ENCODE data around the gene PTX3.

The PTX3 gene

GRCh38 chr3:157436583-157437291 lies at the start of gene PTX3:
PTX3 (plus strand) TSS chr3:157436850; CDS start chr3:157436934, 84 bp downstream.
- DNase-seq (ENCODE audit: low read depth in 2 of 2) = no peak

- DNase-seq (ENCODE audit: low read depth in 2 of 2) = no peak
Measured at GRCh38 chr3:157387708-157388435, 48.8 kb upstream of the PTX3 start.

DNA sequence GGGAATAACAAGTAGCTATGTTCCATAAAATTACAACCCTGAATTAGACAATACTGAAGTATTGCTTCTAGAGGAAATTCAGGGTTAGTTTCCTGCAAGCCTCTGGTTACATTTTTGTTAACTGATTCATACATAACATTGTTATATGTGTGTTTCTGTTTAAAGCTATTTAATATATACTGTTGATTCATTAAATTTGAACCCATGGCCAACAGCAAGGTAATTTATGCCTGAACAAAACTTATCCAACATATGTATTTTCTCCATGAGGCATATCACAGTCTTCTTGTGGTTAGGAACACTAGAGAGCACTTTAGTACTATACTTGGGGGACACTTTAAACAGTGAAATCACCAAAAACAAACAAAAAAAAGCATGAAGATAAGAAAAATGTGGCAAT lies 47.7 kb upstream of the PTX3 start:
- no peak for DNase-seq (ENCODE audit: low read depth in 2 of 2)

DNA sequence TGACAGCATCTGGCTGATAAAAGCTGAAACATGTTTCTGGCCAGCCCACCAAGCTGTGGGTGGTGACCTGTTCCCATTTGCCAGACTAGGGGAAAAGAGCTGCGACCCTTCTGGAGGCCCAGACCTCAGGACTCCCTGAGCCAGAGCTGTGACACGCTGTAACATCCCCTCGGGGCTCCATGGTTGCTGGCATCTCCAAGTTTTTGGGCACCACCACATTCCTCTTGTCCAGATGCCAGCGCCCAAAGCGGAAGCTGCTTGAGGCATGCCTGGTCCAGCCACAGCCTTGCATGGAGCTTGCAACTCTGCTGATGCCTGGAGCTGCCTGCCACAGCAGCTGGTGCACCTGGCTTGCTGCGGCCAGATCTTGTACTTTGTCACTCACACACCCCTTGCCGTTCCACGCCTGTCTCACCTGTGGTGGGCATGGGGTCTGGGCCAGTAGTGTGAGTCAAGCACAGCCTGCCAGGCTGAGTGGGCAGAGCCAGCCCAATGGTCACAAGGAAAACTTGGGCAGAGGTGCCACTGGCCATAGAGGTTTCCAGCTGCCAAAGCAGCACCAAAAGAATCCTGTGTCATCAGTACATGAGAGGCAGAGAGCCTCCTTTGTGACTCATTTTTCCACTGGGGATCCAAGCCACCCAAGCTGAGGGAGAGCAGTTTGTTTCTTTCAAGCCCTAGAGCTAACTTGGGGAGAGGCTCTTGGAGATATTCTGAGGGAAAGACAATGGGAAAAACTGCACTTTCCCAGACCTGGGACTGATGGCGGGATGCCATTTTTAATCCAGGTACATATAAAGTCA lies 45.7 kb upstream of the PTX3 start:
- DNase-seq (ENCODE audit: low read depth in 2 of 2) = no peak

- DNase-seq (ENCODE audit: low read depth in 2 of 2) = no peak
Measured at GRCh38 chr3:157392104-157392503, 44.5 kb upstream of the PTX3 start.

DNA sequence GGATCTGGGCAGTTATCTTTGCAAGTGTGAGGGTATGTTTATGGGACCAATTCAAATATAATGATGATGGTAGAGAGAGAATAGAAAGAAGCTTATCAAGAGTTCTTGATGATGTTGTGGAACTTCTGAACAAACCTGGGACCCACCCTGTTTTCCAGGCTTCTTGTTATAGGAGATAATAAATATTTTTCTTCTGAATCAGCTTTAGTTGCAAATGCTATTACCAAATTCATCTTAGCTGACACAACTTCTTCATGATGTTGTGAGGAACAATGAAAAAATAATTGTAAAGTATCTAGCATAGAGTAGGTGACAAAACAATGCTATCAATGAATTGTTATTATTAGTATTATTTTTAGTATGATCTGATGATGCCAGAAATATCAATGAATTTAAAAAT lies 43.5 kb upstream of the PTX3 start:
- no peak for DNase-seq (ENCODE audit: low read depth in 2 of 2)

- DNase-seq (ENCODE audit: low read depth in 2 of 2) = no peak
Measured at GRCh38 chr3:157394411-157394810, 42.2 kb upstream of the PTX3 start.

GRCh38 chr3:157398598-157398997 lies 38.1 kb upstream of the PTX3 start:
- DNase-seq (ENCODE audit: low read depth in 2 of 2) = no peak

DNA sequence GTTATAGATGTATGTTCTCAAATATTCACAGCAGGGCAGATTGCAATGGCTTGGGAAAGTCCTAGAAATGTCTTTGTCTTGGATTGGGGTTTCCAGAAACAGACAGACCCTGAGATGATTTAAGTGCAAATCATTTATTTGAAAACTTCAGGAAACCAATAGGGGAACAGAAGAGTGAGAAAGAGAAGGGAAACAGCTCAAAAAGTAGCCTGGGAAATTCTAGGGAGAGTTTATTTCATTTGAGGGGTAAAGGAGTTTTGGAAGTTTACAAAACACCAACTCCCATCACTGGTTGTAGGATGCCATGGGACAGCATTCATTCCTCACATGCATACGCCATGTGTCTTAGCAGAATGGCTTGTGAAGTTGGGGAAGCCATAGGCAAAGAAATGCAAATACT lies 32.3 kb upstream of the PTX3 start:
- DNase-seq (ENCODE audit: low read depth in 2 of 2) = no peak

- DNase-seq (ENCODE audit: low read depth in 2 of 2) = no peak
Measured at GRCh38 chr3:157405457-157405856, 31.2 kb upstream of the PTX3 start.

DNA sequence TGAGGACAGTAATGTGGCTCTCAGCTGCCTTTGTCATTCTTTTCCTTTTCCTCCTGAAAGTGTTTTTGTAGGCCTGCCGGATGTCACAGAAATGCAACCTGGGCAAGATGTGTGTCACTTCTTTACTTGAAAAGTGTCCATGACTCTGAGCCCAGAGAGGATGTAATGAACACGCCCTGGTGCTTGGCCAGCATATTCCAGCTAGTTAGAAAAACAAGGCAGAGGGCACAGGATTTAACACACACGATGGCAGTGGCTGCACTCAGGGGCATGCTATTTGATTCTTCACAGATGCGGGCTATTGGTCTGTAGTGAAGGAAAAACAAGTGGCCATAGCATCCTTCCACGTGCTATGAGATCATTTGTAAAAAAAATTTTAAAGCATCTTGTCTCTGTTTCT lies 30.3 kb upstream of the PTX3 start:
- DNase-seq (ENCODE audit: low read depth in 2 of 2) = no peak

- no peak for DNase-seq (ENCODE audit: low read depth in 2 of 2)
Measured at GRCh38 chr3:157407769-157408168, 28.9 kb upstream of the PTX3 start.

DNA sequence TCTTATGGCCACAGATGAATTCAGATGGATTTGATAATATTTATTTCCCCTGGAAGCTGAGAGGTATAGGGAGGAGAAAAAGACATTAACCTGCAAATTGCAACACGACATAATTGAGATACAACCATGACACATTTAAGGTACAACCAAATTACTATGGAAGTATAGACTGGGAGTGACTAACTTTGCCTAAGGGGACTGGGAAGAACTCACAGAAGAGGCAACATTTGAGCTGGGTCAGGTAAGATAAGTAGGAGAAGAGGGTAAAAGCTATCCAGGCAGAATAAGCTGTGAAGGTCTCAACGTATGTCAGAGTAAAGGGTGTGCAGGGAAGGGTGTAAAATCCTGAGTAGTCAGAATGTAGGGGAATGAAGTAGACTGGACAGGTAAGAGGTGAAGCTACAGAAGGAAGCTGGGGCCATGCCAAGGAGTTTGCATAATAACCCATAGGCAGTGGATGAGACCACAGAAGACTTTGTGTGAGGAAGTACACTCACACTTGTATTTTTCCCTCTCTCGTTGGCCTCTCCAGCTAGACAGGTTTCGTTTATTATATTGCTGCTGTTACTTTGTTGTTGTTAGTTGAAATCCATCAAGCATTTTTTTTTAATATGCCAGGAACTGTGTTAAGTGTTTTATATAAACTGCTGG lies 28.0 kb upstream of the PTX3 start:
- DNase-seq (ENCODE audit: low read depth in 2 of 2) = no peak

DNA sequence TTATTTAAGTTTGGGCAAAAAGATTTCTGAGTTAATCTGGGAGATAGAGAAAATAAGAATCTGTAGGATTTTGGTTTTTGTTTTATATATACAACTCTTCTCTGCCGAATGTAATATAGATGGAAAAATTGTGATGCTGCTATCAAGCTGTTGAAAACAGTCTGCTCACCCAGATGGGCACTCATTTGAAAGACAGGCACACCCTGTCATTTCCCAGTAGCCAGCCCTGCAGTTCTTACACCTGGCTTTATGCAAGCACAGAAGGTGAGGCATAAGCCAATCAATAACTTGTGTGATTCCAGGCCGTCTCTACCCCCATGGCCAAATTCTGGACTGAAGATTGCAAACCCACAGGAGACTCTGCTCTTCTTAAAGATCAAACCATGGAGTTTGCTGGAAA lies 27.1 kb upstream of the PTX3 start:
- DNase-seq (ENCODE audit: low read depth in 2 of 2) = no peak

GRCh38 chr3:157410945-157411344 lies 25.7 kb upstream of the PTX3 start:
- no peak for DNase-seq (ENCODE audit: low read depth in 2 of 2)

DNA sequence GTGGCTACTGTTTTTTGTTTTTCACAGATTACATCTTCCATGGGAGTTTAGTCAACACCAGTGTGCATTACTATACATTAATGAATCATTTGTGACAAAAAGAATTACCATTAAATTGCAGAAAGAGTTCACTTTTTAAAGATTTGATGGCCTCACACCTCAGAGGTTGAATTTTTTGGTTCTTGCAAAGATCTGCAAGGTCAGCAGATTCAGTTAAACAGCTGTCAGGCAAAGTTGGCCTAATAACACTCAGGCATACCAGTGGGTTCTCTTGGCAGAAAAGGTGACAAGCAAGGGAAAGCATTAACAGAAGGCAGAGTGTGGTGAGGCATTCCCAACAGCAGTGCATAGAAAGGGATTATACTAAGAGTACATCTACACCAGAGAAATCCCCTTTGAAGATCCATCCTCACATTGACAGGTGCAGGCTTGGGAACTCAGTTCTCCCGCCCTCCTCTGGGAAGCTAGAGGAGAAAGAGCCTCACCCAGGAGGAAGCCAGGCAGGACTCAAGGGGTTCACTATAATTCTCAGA lies 24.3 kb upstream of the PTX3 start:
- DNase-seq (ENCODE audit: low read depth in 2 of 2) = no peak

GRCh38 chr3:157414861-157415260 lies 21.8 kb upstream of the PTX3 start:
- DNase-seq (ENCODE audit: low read depth in 2 of 2) = no peak

- no peak for DNase-seq (ENCODE audit: low read depth in 2 of 2)
Measured at GRCh38 chr3:157416347-157417087, 20.1 kb upstream of the PTX3 start.

- no peak for DNase-seq (ENCODE audit: low read depth in 2 of 2)
Measured at GRCh38 chr3:157417247-157417646, 19.4 kb upstream of the PTX3 start.

DNA sequence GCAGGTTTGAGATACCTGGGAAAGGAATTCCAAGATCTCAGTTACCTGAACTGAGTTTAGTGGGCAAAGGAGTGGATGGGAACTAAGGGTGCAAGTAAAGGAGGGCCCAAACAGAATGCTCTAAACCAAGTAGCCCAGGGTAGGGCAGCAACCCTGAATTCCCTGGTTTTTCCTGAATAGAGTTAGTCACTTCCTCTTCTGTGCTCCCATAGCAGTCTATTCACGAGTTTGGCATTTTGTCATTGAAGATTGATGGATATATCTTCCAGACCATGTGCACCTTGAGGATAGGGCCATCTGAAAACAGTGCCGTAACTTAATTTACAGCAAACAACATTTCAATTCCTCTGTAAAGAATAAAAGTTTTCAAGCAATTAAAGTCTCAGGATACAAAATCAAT lies 18.5 kb upstream of the PTX3 start:
- DNase-seq (ENCODE audit: low read depth in 2 of 2) = no peak

DNA sequence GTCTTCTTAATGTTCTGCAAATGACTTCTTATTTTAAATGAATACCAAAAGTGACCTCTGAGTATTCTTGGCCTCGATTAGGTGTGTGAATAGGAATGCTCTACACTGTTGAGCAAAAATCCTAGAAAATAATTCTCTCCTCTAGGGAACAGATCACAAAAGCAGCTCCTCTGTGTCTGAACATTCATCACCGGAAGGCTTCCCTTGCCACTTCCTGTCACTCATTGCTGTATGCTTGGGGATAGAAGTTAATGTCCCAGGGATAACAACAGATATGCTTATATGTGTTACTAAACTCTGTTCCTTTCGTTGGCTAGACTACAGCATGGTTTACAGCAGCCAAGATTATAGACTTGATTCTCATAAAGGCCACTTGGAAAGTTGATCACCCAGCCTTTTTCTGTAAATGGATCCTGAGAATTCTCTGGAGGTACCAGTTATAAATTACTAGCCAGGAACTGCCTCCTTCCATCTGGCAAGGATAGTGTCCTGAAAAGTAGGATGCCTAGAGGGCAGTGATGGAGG lies 16.0 kb upstream of the PTX3 start:
- DNase-seq (ENCODE audit: low read depth in 2 of 2) = no peak

All from stimulated activated CD4-positive, alpha-beta T cell treated with anti-CD3 and anti-CD28 coated beads, Interleukin-4, amount 100 ng/mL, for 48 hours (primary cell).